Urinary bladder (tissue), 4 donors: Measurements from ENCODE around the gene COL5A1. TPM values are rescaled to one million over a fixed set of nuclear protein-coding genes. Genes with fewer than 3 reads are reported as not detected.
A peak's percentile ranks its signal among the peaks of the same experiment; 100 is the strongest.

Experiments
- DNase-seq: peaks from one replicate; pipeline ENCODE4 v3.0.0-alpha.2; 2015; ENCODE audit errors: extremely low spot score
- H3K27ac ChIP-seq: one replicate; pipeline ENCODE4 v1.5.1; 2013; ENCODE audit warnings: low read depth, mild to moderate bottlenecking, moderate library complexity
- H3K36me3 ChIP-seq: one replicate; pipeline ENCODE4 v1.6.1; 2013; ENCODE audit warnings: mild to moderate bottlenecking, moderate library complexity; ENCODE audit not compliant: insufficient read depth
- H3K4me1 ChIP-seq: one replicate; pipeline ENCODE4 v1.6.1; 2013; ENCODE audit warnings: mild to moderate bottlenecking, moderate library complexity; ENCODE audit not compliant: insufficient read depth
- H3K4me3 ChIP-seq: one replicate; pipeline ENCODE4 v1.5.1; 2013; ENCODE audit warnings: low read depth, low read length
- WGBS: extraction: QIAGEN DNeasy Blood & Tissue Kit; methylation state at CpG from one replicate; pipeline ENCODE4 v1.1.7; 2013; 5-methylcytosine and 5-hydroxymethylcytosine counted together
- polyA plus RNA-seq: library from polyadenylated mRNA; stranded (reverse); fragments of 200-250 nt; gene quantifications from one replicate; pipeline ENCODE4 v1.2.3, GENCODE V29; 2013
- total RNA-seq: library from RNA; depleted of rRNA; stranded (reverse); fragments of >200 nt; gene quantifications from one replicate; pipeline ENCODE4 v1.2.3, GENCODE V29; 2014
- donor health status: healthy with polysubstance abuse.
- donor health status: healthy.

COL5A1 gene
- total and polyA plus RNA-seq, 2 donors = 68.5 to 622 TPM

DNA sequence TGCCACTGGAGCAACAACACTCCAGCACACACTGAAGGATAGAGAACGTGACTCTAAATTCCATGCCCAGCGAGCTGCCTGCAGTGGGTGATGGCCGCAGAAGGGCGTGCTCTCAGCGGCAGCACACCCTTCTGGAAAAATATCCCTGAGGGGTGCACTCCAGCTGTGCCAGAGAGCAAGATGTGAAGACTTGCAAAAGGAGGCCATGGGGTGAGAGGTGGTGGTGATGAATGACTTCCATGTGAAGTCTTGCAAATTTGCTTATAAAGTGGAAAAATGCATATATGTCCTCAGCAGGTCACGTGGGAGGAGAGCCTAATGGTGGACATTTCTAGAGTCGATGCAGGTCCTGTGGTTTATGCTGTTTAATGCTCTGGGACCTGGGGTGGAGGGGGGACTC is 39.8 kb upstream of the COL5A1 start:
- Histone ChIP-seq H3K4me3 (no peak overlapping the region), H3K27ac (no peak overlapping the region), H3K36me3 (no peaks in the 10 kb centered on the region), H3K4me1 (no peaks in the 10 kb centered on the region)
- WGBS = 96% methylated on average over 7 of the region's 7 CpGs
- no peak for DNase-seq

DNA sequence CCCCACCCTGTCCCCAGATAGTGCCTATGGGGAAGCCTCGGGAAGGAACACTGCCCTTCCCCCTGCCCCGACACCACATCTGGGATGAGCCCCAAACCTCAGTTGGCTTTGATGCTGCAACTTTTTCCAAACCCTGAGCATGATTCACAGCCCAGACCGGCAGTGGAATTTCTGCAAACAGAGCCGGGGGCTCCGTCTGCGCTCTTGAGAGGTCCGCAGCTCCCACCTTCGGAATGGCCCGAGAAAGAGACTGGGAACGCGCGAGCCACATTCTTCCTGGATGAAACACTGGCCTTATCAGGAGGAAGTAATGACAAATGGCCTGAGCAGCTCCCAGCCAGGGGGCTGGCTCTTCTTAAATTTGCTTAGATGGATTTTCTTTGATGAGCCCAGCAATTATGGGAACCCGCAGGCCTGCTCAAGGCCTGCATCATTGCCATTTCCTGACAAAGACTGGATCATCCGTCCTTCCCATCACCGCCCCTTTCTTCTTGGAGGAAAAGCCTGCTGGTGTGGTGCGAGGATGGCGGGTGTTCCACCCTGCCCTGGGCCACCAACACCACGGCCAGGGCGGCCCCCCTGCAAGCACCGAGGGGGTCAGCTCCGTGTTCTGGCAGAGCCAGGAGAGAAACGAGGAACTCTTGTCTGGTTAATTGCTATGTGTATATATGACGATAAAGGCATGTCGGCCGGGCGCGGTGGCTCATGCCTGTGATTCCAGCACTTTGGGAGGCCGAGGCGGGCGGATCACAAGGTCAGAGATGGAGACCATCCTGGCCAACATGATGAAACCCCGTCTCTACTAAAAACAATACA is 38.8 kb upstream of the COL5A1 start:
- Histone ChIP-seq H3K4me3 (no peak overlapping the region), H3K27ac (peak overlapping the region; percentile 78), H3K36me3 (no peaks in the 10 kb centered on the region), H3K4me1 (no peaks in the 10 kb centered on the region)
- 41% methylated on average over 31 of the region's 31 CpGs for WGBS
- DNase-seq = peak; percentile 55

DNA sequence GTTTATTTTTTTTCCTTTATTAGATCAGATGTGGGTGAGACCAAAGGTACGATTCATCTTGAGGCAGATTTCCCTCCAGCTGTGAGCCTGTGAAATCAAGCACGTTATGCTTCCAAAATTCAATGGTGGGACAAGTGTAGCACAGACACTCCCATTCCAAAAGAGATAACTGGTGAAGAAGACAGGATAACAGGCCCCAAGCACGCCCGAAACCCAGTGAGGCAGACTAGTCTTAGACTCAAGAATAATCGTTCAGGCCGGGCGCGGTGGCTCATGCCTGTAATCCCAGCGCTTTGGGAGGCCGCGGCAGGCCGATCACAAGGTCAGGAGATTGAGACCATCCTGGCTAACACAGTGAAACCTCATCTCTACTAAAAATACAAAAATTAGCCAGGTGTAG is 36.8 kb upstream of the COL5A1 start:
- DNase-seq = no peak
- Histone ChIP-seq H3K27ac (no peak overlapping the region), H3K4me3 (no peak overlapping the region), H3K36me3 (no peaks in the 10 kb centered on the region), H3K4me1 (peaks cover 2% of the 10 kb centered on the region)
- WGBS = 96% methylated on average over 12 of the region's 12 CpGs

DNA sequence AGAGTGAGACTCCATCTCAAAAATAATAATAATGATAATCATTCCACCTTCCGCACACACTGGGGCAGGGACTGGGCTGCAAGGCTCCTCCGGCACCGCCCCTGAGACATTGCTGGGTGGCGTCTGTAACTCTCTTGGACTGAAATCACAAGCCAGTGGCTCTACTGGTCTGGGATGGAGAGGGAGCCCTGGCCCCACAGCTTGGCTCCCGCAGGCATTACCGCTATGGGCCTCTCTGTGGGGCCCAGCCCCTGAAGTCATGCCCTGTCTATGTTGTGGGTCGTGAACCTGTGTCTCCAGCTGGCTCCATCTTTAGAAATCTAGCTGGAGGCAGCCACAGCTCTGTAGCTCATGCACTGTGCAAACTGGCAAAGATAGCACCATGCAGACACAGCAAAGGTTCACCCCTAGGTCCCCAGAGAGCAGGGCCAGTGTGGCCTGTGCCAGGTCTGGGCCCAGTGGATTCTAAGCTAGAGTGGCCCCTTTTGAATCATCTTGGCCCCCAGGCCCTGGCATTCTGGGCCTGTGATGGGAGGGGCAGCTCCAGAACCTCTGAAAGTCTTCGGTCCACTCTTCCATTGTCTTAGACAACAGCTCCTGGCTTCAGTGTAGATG is 36.1 kb upstream of the COL5A1 start:
- H3K27ac ChIP-seq = no peak overlapping the region
- H3K4me3 ChIP-seq = no peak overlapping the region
- H3K36me3 ChIP-seq = no peaks in the 10 kb centered on the region
- DNase-seq = no peak
- peaks cover 2% of the 10 kb centered on the region for H3K4me1 ChIP-seq
- 87% methylated on average over 8 of the region's 8 CpGs for WGBS

DNA sequence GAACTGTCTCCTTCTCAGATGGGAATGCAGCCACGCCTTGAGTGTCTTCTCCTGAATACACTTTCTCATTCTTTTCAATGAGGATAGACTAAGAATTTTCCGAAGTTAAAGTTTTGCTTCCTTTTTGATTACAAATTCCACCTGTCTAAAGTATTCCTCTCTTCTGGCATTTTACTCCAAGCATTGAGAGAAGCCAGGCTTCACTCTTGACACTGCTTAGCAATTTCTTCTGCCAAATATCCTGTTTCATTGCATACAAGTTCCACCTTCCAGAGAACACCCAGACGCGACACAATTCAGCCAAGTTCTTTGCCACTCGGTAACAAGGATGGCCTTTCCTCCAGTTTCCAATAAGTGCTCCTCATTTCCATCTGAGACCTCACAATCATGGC is 35.6 kb upstream of the COL5A1 start:
- no peak overlapping the region for H3K27ac ChIP-seq
- no peak overlapping the region for H3K4me3 ChIP-seq
- DNase-seq = no peak
- 60% methylated on average over 5 of the region's 5 CpGs for WGBS
- no peaks in the 10 kb centered on the region for H3K36me3 ChIP-seq
- H3K4me1 ChIP-seq = peaks cover 2% of the 10 kb centered on the region

DNA sequence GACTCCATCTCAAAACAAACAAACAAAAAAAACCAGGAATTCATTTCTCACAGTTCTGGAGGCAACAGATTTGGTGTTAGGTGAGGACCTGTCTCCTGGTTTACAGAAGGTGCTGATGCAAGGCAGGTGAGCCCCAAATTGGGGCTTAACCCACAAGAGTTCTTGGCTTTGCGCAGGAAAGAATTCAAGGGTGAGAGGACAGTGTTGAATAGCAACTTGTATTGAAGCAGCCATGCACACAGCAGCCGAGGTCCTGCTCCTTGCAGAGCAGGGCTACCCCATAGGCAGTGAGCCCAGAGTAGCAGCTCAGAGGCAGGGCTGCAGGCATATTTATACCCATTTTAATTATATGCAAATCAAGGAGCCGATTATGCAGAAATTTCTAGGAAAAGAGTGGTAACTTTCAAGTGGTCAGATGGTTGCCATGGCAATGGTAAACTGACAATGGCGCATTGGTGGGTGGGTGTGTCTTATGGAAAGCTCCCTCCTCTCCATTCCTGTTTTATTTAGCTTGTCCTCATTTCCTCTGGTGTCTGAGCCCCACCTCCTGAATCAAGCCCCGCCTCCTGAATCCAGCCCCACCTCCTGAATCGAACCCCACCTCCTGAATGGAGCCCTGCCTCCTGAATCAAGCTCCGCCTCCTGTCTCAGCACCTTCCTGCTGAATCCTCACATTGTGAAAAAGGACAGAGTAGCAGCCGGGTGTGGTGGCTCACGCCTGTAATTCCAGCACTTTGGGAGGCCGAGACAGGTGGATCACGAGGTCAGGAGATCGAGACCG is 34.5 kb upstream of the COL5A1 start:
- no peak for DNase-seq
- Histone ChIP-seq H3K4me1 (peaks cover 2% of the 10 kb centered on the region), H3K36me3 (no peaks in the 10 kb centered on the region), H3K4me3 (no peak overlapping the region), H3K27ac (no peak overlapping the region)
- 94% methylated on average over 13 of the region's 13 CpGs for WGBS

DNA sequence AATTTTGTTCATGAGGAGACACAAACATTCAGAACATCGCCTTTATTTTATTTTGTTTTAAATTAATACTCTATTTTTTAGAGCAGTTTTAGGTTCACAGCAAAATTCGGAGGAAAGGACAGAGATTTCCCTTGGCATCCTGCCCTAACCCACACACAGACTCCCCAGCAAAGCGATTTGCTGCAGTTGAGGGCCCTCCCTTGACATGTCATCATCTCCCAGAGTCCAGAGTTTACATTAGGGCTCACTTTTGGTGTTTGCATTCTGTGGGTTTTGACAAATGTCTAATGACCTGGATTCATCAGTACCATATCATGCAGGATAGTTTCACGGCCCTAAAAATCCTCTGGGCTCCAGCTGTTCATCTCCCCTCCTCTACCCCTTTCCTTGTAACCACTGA is 33.6 kb upstream of the COL5A1 start:
- no peak for DNase-seq
- 57% methylated on average over 4 of the region's 4 CpGs for whole genome bisulfite sequencing
- Histone ChIP-seq H3K36me3 (no peaks in the 10 kb centered on the region), H3K4me3 (no peak overlapping the region), H3K4me1 (peaks cover 2% of the 10 kb centered on the region), H3K27ac (no peak overlapping the region)

DNA sequence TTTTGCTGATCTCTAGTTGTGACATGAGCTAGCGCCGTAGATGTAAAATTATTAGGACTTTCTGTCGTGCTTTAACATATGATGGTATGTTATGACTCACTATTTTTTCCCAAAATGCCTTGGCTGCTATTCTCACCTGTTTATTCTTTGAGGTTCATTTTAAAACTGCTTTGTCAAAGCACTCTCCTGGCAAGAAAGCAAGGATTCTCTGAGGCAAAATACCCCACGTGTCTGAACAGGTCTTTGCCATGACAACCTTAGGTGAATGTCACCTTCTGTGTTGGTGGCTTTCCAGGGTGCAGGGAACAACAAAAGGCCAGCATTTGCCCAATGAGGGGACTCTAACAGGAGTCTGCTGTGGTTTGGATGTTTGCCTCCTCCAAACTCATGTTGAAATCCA is 30.6 kb upstream of the COL5A1 start:
- Histone ChIP-seq H3K4me1 (peaks cover 2% of the 10 kb centered on the region), H3K36me3 (no peaks in the 10 kb centered on the region), H3K4me3 (no peak overlapping the region), H3K27ac (no peak overlapping the region)
- 80% methylated on average over 4 of the region's 4 CpGs for WGBS
- no peak for DNase-seq

DNA sequence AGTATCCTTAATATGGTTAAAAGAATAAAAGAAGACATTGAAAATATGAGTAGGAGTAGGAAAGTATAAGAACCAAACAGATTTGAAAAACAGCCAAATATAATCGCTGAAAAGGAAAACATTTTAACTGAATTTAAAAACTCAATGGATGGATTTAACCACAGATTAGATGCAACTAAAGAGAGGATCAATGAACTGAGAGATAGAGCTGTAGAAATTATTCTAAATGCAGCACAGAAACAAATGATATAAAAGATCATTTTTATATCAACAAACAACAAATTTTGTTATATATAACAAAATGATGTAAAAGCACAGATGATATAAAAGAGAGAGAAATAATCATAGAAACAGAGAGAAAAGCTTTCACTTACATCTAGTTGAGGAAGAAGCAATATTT is 29.3 kb upstream of the COL5A1 start:
- DNase-seq = no peak
- Histone ChIP-seq H3K4me3 (no peak overlapping the region), H3K36me3 (no peaks in the 10 kb centered on the region), H3K27ac (no peak overlapping the region), H3K4me1 (peaks cover 2% of the 10 kb centered on the region)
- 97% methylated on average over 1 of the region's 1 CpG for WGBS

DNA sequence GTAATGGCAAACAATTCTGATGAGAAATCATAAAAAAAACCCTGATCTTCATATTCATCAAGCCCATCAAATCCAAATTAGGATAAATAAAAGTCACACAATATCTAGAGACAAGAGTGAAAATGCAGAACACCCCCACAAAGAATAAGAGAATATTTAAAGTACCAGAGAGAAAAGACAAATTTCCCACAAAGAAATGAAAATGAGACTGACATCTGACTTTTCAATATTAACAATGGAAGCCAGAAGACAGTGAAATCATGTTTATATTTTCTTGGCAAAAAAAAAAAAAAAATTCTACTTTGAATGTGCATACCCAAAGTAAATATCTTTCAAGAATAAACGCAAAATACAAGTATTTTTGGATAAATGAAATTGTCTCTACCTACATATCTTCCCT is 28.9 kb upstream of the COL5A1 start:
- no peak for DNase-seq
- H3K4me3 ChIP-seq = no peak overlapping the region
- peaks cover 2% of the 10 kb centered on the region for H3K4me1 ChIP-seq
- H3K27ac ChIP-seq = no peak overlapping the region
- no peaks in the 10 kb centered on the region for H3K36me3 ChIP-seq
- WGBS = 64% methylated on average over 1 of the region's 1 CpG

DNA sequence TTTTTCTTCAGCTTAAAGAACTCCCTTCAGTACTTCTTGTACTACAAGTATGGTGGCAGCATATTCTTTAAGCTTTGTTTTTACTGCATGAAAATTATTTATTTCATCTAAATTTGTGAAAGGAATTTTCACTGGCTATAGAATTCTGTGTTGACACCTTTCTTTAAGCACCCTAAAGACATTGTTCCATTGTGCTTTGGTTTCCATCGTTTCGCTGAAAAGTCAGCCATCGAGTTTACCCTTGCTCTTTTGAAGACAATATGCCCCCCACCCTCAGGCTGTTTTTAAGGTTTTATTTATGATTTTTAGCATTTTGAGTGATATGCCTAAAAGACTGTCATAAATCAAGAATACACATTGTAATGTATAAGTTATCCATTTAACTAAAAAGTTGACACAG is 27.3 kb upstream of the COL5A1 start:
- no peak for DNase-seq
- 97% methylated on average over 3 of the region's 3 CpGs for WGBS
- Histone ChIP-seq H3K4me1 (no peaks in the 10 kb centered on the region), H3K4me3 (no peak overlapping the region), H3K27ac (no peak overlapping the region), H3K36me3 (no peaks in the 10 kb centered on the region)

DNA sequence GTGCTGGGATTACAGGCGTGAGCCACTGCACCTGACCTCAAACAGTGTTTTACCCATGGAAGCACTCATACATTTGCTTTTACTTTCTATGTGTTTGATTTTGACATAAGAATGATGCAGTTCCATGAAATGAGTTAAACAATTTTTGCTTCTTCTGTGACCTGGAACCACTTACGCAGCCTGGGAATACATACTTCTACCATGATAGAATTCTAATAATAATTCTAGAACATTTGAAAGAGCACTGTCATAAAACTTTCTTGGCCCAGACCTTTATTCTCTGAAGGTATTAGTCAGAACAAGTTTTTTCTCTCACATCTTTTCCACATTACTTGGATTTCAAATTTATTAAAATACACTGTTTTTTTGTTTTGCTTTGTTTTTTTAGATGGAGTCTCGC is 25.3 kb upstream of the COL5A1 start:
- H3K4me3 ChIP-seq = no peak overlapping the region
- no peaks in the 10 kb centered on the region for H3K4me1 ChIP-seq
- DNase-seq = no peak
- WGBS = 94% methylated on average over 3 of the region's 3 CpGs
- no peaks in the 10 kb centered on the region for H3K36me3 ChIP-seq
- H3K27ac ChIP-seq = no peak overlapping the region

DNA sequence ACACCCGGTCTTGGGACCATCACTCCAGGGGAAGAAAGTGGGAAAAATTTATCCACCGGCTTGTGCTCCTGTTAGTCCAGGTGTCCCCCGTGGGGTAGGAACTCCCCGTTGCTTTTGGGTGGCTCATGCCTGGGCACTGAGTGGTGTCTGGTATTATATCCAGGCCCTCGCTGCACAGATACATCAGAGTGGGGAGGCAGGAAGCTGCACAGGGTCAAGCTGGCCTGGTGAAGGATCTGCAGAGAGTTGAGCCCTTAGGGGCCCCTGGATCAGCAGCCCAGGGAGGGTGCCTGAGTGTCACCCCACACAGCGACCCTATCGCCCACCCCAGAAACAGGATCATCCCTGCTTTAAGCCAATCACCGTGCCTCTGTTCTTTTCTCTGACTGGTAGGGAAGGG is 24.4 kb upstream of the COL5A1 start:
- H3K4me3 ChIP-seq = no peak overlapping the region
- H3K4me1 ChIP-seq = no peaks in the 10 kb centered on the region
- WGBS = 94% methylated on average over 8 of the region's 8 CpGs
- DNase-seq = no peak
- H3K27ac ChIP-seq = no peak overlapping the region
- H3K36me3 ChIP-seq = no peaks in the 10 kb centered on the region

DNA sequence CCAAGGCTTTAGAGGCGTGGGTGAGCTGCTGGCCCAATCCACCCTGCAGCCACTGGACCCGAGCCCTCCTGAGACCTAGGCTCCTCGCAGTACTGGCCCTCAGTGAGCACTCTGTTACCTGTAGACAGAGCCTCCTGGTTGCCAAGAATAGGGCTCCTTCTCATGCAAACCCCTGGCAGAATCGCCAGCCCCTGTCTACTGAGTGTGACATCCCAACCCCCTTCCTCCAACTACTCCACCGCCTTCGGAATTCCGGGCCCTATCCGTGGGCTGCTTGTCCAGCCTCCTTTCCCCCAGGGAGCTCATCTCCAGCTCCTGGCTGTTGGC is 23.8 kb upstream of the COL5A1 start:
- WGBS = 54% methylated on average over 8 of the region's 8 CpGs
- H3K4me1 ChIP-seq = no peaks in the 10 kb centered on the region
- DNase-seq = no peak
- H3K4me3 ChIP-seq = no peak overlapping the region
- no peak overlapping the region for H3K27ac ChIP-seq
- no peaks in the 10 kb centered on the region for H3K36me3 ChIP-seq
